Natural killer cell (primary cell): Measurements from ENCODE around the gene ARL6IP4. TPM values are rescaled to one million over a fixed set of nuclear protein-coding genes. Genes with fewer than 3 reads are reported as not detected.

Experiments
- ATAC-seq, 3 donors: fragments of 150-1000 bp in 2 of 3; fragments of 200-7000 bp in 1 of 3; cut with Tn5 transposase; 1 replicate in 1 of 3; 2 replicates in 2 of 3; pipeline ENCODE4 v1.10.0; 2021; ENCODE audit warnings: mild to moderate bottlenecking in 2 of 3, moderate library complexity in 2 of 3
- DNase-seq, 2 donors: peaks; one replicate each; pipeline versions ENCODE4 v3.0.0 to v3.0.0-alpha.2; 2013 to 2021; ENCODE audit warnings: mixed read lengths in 1 of 2
- H3K27ac ChIP-seq: one replicate; pipeline ENCODE4 v1.5.1; 2013; ENCODE audit warnings: mild to moderate bottlenecking, low read length
- H3K27me3 ChIP-seq: one replicate; pipeline ENCODE4 v1.6.1; 2013; ENCODE audit warnings: low read length; ENCODE audit not compliant: control insufficient read depth, insufficient read depth
- H3K36me3 ChIP-seq: one replicate; pipeline ENCODE4 v1.6.1; 2013; ENCODE audit warnings: low read length; ENCODE audit not compliant: control insufficient read depth, insufficient read depth
- H3K4me1 ChIP-seq: one replicate; pipeline ENCODE4 v1.6.1; 2013; ENCODE audit warnings: low read length; ENCODE audit not compliant: control insufficient read depth, insufficient read depth
- H3K4me3 ChIP-seq: one replicate; pipeline ENCODE4 v1.5.1; 2013; ENCODE audit warnings: low read length
- H3K9me3 ChIP-seq: one replicate; pipeline ENCODE4 v1.6.1; 2013; ENCODE audit warnings: low read length; ENCODE audit not compliant: control insufficient read depth, insufficient read depth
- H3K27ac Mint-ChIP-seq, 2 donors: one replicate each; pipeline ENCODE4 v1.8.0; 2022; ENCODE audit warnings: mild to moderate bottlenecking in 2 of 2, mixed read lengths in 2 of 2, moderate library complexity in 1 of 2
- H3K27me3 Mint-ChIP-seq, 2 donors: one replicate each; pipeline ENCODE4 v1.8.0; 2022; ENCODE audit warnings: low read depth in 2 of 2, mixed read lengths in 2 of 2
- H3K36me3 Mint-ChIP-seq: one replicate; pipeline ENCODE4 v1.8.0; 2022; ENCODE audit warnings: mixed read lengths
- H3K4me1 Mint-ChIP-seq, 2 donors: one replicate each; pipeline ENCODE4 v1.8.0; 2022; ENCODE audit warnings: mixed read lengths in 2 of 2
- H3K4me3 Mint-ChIP-seq: one replicate; pipeline ENCODE4 v1.8.0; 2022; ENCODE audit warnings: mild to moderate bottlenecking, moderate library complexity, mixed read lengths
- H3K9me3 Mint-ChIP-seq, 2 donors: one replicate each; pipeline ENCODE4 v1.8.0; 2022; ENCODE audit warnings: mixed read lengths in 2 of 2
- CTCF ChIP-seq: fragments of 200-600 bp; IDR thresholded peaks from one replicate; pipeline ENCODE4 v1.8.0; 2022; ENCODE audit warnings: antibody characterized with exemption
- WGBS: methylation state at CpG from one replicate; pipeline ENCODE4 v1.1.7; 2013; ENCODE audit warnings: missing lambda C conversion rate; ENCODE audit not compliant: insufficient coverage; 5-methylcytosine and 5-hydroxymethylcytosine counted together
- intact Hi-C: fragments of 100-400 bp; cut with micrococcal nuclease; formaldehyde crosslinking; loops from one replicate; pipeline ENCODE4 v1.14.2; 2022
- total RNA-seq, 4 donors: library from RNA; stranded (reverse); fragments of 120-200 nt in 1 of 4; gene quantifications; one replicate each; pipeline versions ENCODE4 v1.2.3 to v1.2.4, GENCODE V29; 2013 to 2022

The ARL6IP4 gene
- total RNA-seq: 100 to 1,000 TPM in 2 of 3 donors, 10 to 100 TPM in 1; 97.2 to 136 (median 116) TPM
- 200 TPM for total RNA-seq (2013)

- Mint-ChIP-seq H3K4me1 (peaks cover 28 to 59% of the 10 kb centered on the region in 2 donors), H3K36me3 (no peaks in the 10 kb centered on the region), H3K27me3 (no peaks in the 10 kb centered on the region), H3K27ac (peak within 1 kb of the TSS; percentile 66 to 86), H3K9me3 (no peaks in the 10 kb centered on the region), H3K4me3 (peak within 1 kb of the TSS; percentile 87)
- no peaks in the 10 kb centered on the region for H3K27me3 ChIP-seq
- H3K4me1 ChIP-seq: peaks cover 76% of the 10 kb centered on the region
- peak; percentile 82 to 87 (median 84) for ATAC-seq
- intact Hi-C loops: loop anchor here (5.0 kb wide), 1 partner anchor 172 kb away; the partner anchor contains the start of gene PITPNM2
- WGBS: under 1% methylated on average over 96 of the region's 96 CpGs
- peak within 1 kb of the TSS; percentile 70 for H3K4me3 ChIP-seq
- DNase-seq: peak; percentile 63 to 78
- peak within 1 kb of the TSS; percentile 61 for H3K27ac ChIP-seq
- TF ChIP-seq CTCF: peak; percentile 6
- H3K36me3 ChIP-seq: peaks cover 9% of the 10 kb centered on the region
- no peaks in the 10 kb centered on the region for H3K9me3 ChIP-seq
Observed at GRCh38 chr12:122980183-122981035, at the start of gene ARL6IP4. Gene ARL6IP4 (plus strand): TSS chr12:122980681. CDS start chr12:122981140, 459 bp downstream.

- intact Hi-C loops: no loop called here
- Mint-ChIP-seq H3K36me3 (no peaks in the 10 kb centered on the region), H3K27ac (no peak overlapping the region), H3K9me3 (no peaks in the 10 kb centered on the region), H3K4me1 (peaks cover 0 to 8% of the 10 kb centered on the region in 2 donors), H3K27me3 (no peaks in the 10 kb centered on the region), H3K4me3 (no peak overlapping the region)
- ATAC-seq (no peak), DNase-seq (no peak)
- no peak for TF ChIP-seq CTCF
- WGBS: 86% methylated on average over 8 of the region's 8 CpGs
- Histone ChIP-seq H3K9me3 (no peaks in the 10 kb centered on the region), H3K36me3 (no peaks in the 10 kb centered on the region), H3K27me3 (no peaks in the 10 kb centered on the region), H3K27ac (no peak overlapping the region), H3K4me1 (peaks cover 11% of the 10 kb centered on the region), H3K4me3 (no peak overlapping the region)
Observed at GRCh38 chr12:122932207-122932606, 48.3 kb upstream of the ARL6IP4 start.

GRCh38 chr12:122934722-122935121 lies 45.8 kb upstream of the ARL6IP4 start:
- no peak for TF ChIP-seq CTCF
- Mint-ChIP-seq H3K27me3 (no peaks in the 10 kb centered on the region), H3K27ac (no peak overlapping the region), H3K4me1 (peaks cover 0 to 4% of the 10 kb centered on the region in 2 donors), H3K9me3 (no peaks in the 10 kb centered on the region), H3K36me3 (no peaks in the 10 kb centered on the region), H3K4me3 (no peak overlapping the region)
- no peaks in the 10 kb centered on the region for H3K27me3 ChIP-seq
- 67% methylated on average over 2 of the region's 3 CpGs for WGBS
- H3K4me1 ChIP-seq: peaks cover 3% of the 10 kb centered on the region
- no peak overlapping the region for H3K4me3 ChIP-seq
- no peak overlapping the region for H3K27ac ChIP-seq
- no peak for DNase-seq
- H3K9me3 ChIP-seq: no peaks in the 10 kb centered on the region
- no peaks in the 10 kb centered on the region for H3K36me3 ChIP-seq
- no peak for ATAC-seq
- intact Hi-C loops: loop anchor here (2.0 kb wide), 1 partner anchor 16 kb away; no protein-coding TSS in a partner anchor
